T-cell (primary cell): Measurements from ENCODE around the gene AK8. TPM values are rescaled to one million over a fixed set of nuclear protein-coding genes. Genes with fewer than 3 reads are reported as not detected.

Experiments used
- ATAC-seq, 4 experiments: fragments of 200-7000 bp in 3 of 4; fragments of 150-1000 bp in 1 of 4; cut with Tn5 transposase; replicated peaks in 1 of 4; 1 replicate in 3 of 4; 2 replicates in 1 of 4; pipeline ENCODE4 v1.10.0; 2021; ENCODE audit warnings: moderate library complexity in 3 of 4, mild to moderate bottlenecking in 2 of 4, moderate number of reproducible peaks in 1 of 4
- CTCF ChIA-PET, 2 donors: fragments of 300-600 bp; sonication (Branson Sonifier 250); formaldehyde crosslinking; loops; one replicate each; lab custom pipeline; 2022; ENCODE audit warnings: antibody characterized with exemption in 2 of 2; lab: Charles Lee
- POLR2A ChIA-PET, 2 donors: fragments of 300-600 bp; sonication (Branson Sonifier 250); formaldehyde crosslinking; loops; one replicate each; lab custom pipeline; 2022; ENCODE audit warnings: antibody characterized with exemption in 2 of 2; lab: Charles Lee
- DNase-seq, 35 experiments: peaks; one replicate each; pipeline versions ENCODE4 v3.0.0 to v3.0.0-alpha.2; 2013 to 2023
- H3K27ac ChIP-seq: one replicate; pipeline ENCODE4 v1.5.1; 2013; ENCODE audit warnings: low read length
- H3K27me3 ChIP-seq, 2 experiments: replicated peaks in 1 of 2; 1 replicate in 1 of 2; 2 replicates in 1 of 2; pipeline versions ENCODE4 v1.6.1 to v1.7.0; 2013; ENCODE audit warnings: low read length in 1 of 2, mixed read lengths in 1 of 2; ENCODE audit not compliant: control insufficient read depth in 2 of 2, insufficient read depth in 2 of 2; ENCODE audit errors: extremely low read depth in 1 of 2
- H3K36me3 ChIP-seq, 2 donors: 1 replicate in 1 of 2; 2 replicates in 1 of 2; pipeline versions ENCODE4 v1.6.1 to v1.7.0; 2013; ENCODE audit warnings: low read length in 1 of 2; ENCODE audit not compliant: control insufficient read depth in 2 of 2, insufficient read depth in 1 of 2; ENCODE audit errors: extremely low read depth in 1 of 2
- H3K4me1 ChIP-seq, 2 experiments: 1 replicate in 1 of 2; 2 replicates in 1 of 2; pipeline versions ENCODE4 v1.6.1 to v1.7.0; 2013; ENCODE audit warnings: low read length in 2 of 2, mixed read lengths in 1 of 2; ENCODE audit not compliant: insufficient read depth in 2 of 2, control insufficient read depth in 1 of 2; ENCODE audit errors: extremely low read depth in 1 of 2
- H3K4me3 ChIP-seq, 2 donors: 1 replicate in 1 of 2; 2 replicates in 1 of 2; pipeline versions ENCODE4 v1.5.1 to v1.7.0; 2013; ENCODE audit warnings: mild to moderate bottlenecking in 2 of 2, low read length in 1 of 2, moderate library complexity in 1 of 2; ENCODE audit not compliant: control insufficient read depth in 1 of 2; ENCODE audit errors: extremely low read depth in 1 of 2
- H3K9me3 ChIP-seq: 2 replicates; pipeline ENCODE4 v1.7.0; 2013
- H3K27ac Mint-ChIP-seq, 2 donors: one replicate each; pipeline ENCODE4 v1.8.0; 2020 to 2021; ENCODE audit warnings: mild to moderate bottlenecking in 2 of 2, mixed read lengths in 2 of 2
- H3K27me3 Mint-ChIP-seq, 2 donors: one replicate each; pipeline ENCODE4 v1.8.0; 2021 to 2022; ENCODE audit warnings: mixed read lengths in 2 of 2
- H3K36me3 Mint-ChIP-seq: one replicate; pipeline ENCODE4 v1.8.0; 2021; ENCODE audit warnings: mixed read lengths
- H3K4me1 Mint-ChIP-seq, 3 donors: one replicate each; pipeline ENCODE4 v1.8.0; 2020 to 2022; ENCODE audit warnings: mixed read lengths in 3 of 3, mild to moderate bottlenecking in 1 of 3
- H3K4me3 Mint-ChIP-seq, 3 donors: one replicate each; pipeline ENCODE4 v1.8.0; 2020 to 2022; ENCODE audit warnings: mild to moderate bottlenecking in 3 of 3, mixed read lengths in 3 of 3, moderate library complexity in 3 of 3
- H3K9me3 Mint-ChIP-seq, 3 donors: one replicate each; pipeline ENCODE4 v1.8.0; 2020 to 2022; ENCODE audit warnings: mixed read lengths in 3 of 3
- WGBS: methylation state at CpG from one replicate; pipeline ENCODE4 v1.1.5; 2013; ENCODE audit warnings: missing lambda C conversion rate; ENCODE audit not compliant: insufficient coverage; 5-methylcytosine and 5-hydroxymethylcytosine counted together
- total RNA-seq, 35 experiments: library from RNA in 6 of 35; stranded (reverse) in 6 of 35; fragments of 120-200 nt in 1 of 35; gene quantifications; one replicate each; pipeline versions ENCODE4 v1.2.1 to v1.2.4 and lab custom pipeline; 2013 to 2026

Gene AK8
- total RNA-seq, 5 donors from 2014 or later (not counting 1 experiment from before 2014, with no cell fraction given), result not detected

GRCh38 chr9:132788378-132788777 is 89.7 kb downstream of the AK8 start:
- peaks cover 0 to 14% of the 10 kb centered on the region in 2 experiments for H3K27me3 ChIP-seq
- WGBS, result no CpG with 5 or more reads among the region's 1 CpG
- H3K36me3 ChIP-seq, result no peaks in the 10 kb centered on the region
- Mint-ChIP-seq H3K36me3 (no peaks in the 10 kb centered on the region), H3K4me1 (no peaks in the 10 kb centered on the region), H3K9me3 (peaks cover 0 to 13% (median 4%) of the 10 kb centered on the region in 3 donors), H3K27me3 (peaks cover 9 to 25% of the 10 kb centered on the region in 2 donors), H3K4me3 (no peak overlapping the region), H3K27ac (no peak overlapping the region)
- ATAC-seq (no peak), DNase-seq (no peak)
- H3K27ac ChIP-seq, result no peak overlapping the region
- H3K4me3 ChIP-seq, result no peak overlapping the region
- CTCF ChIA-PET, result no interaction called here
- H3K9me3 ChIP-seq, result no peaks in the 10 kb centered on the region
- H3K4me1 ChIP-seq, result no peaks in the 10 kb centered on the region
- POLR2A ChIA-PET, result no interaction called here

GRCh38 chr9:132787748-132788159 is 90.3 kb downstream of the AK8 start:
- Mint-ChIP-seq H3K4me3 (no peak overlapping the region), H3K27me3 (peaks cover 9 to 28% of the 10 kb centered on the region in 2 donors), H3K27ac (no peak overlapping the region), H3K36me3 (no peaks in the 10 kb centered on the region), H3K9me3 (peaks cover 0 to 13% (median 4%) of the 10 kb centered on the region in 3 donors), H3K4me1 (no peaks in the 10 kb centered on the region)
- Histone ChIP-seq H3K27me3 (peaks cover 0 to 12% of the 10 kb centered on the region in 2 experiments), H3K4me3 (no peak overlapping the region), H3K4me1 (no peaks in the 10 kb centered on the region), H3K27ac (no peak overlapping the region), H3K9me3 (no peaks in the 10 kb centered on the region), H3K36me3 (no peaks in the 10 kb centered on the region)
- CTCF ChIA-PET, result no interaction called here
- no CpG with 5 or more reads among the region's 1 CpG for WGBS
- DNase-seq (no peak), ATAC-seq (no peak)
- POLR2A ChIA-PET, result no interaction called here

DNA sequence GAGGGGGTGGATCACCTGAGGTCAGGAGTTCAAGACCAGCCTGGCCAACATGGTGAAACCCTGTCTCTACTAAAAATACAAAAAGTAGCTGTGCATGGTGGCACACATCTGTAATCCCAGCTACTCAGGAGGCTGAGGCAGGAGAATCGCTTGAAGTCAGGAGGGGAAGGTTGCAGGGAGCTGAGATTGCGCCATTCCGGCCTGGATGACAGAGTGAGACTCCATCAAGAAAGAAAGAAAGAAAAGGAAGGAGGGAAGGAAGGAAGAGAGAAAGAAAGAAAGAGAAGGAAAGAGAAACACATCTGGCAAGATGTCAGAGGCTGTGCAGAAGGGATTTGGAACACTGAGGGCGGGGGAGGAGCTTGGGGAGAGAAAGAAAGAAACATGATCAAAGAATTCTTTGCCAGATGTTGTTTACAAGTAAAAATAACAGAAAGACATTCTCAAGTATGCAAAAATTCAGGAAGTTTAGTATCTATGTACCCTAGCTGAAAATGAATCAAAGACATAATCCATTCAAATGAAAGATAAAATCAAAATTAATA is 93.7 kb downstream of the AK8 start:
- Histone ChIP-seq H3K27ac (no peak overlapping the region), H3K36me3 (no peaks in the 10 kb centered on the region), H3K4me1 (no peaks in the 10 kb centered on the region), H3K4me3 (no peak overlapping the region), H3K9me3 (no peaks in the 10 kb centered on the region), H3K27me3 (peaks cover 0 to 20% of the 10 kb centered on the region in 2 experiments)
- 95% methylated on average over 4 of the region's 4 CpGs for WGBS
- Mint-ChIP-seq H3K4me3 (no peak overlapping the region), H3K27me3 (peaks cover 31 to 59% of the 10 kb centered on the region in 2 donors), H3K9me3 (peaks cover 0 to 13% (median 4%) of the 10 kb centered on the region in 3 donors), H3K4me1 (peaks cover 2 to 11% (median 8%) of the 10 kb centered on the region in 3 donors), H3K36me3 (no peaks in the 10 kb centered on the region), H3K27ac (no peak overlapping the region)
- ATAC-seq (no peak), DNase-seq (no peak)
- POLR2A ChIA-PET, result no interaction called here
- CTCF ChIA-PET, result no interaction called here

GRCh38 chr9:132783006-132783405 is 95.1 kb downstream of the AK8 start:
- Mint-ChIP-seq H3K4me3 (no peak overlapping the region), H3K27me3 (peaks cover 33 to 65% of the 10 kb centered on the region in 2 donors), H3K9me3 (peaks cover 0 to 6% (median 0%) of the 10 kb centered on the region in 3 donors), H3K27ac (no peak overlapping the region), H3K36me3 (no peaks in the 10 kb centered on the region), H3K4me1 (peaks cover 2 to 11% (median 8%) of the 10 kb centered on the region in 3 donors)
- H3K9me3 ChIP-seq, result no peaks in the 10 kb centered on the region
- ATAC-seq, result no peak
- H3K4me1 ChIP-seq, result no peaks in the 10 kb centered on the region
- peaks cover 0 to 20% of the 10 kb centered on the region in 2 experiments for H3K27me3 ChIP-seq
- no peaks in the 10 kb centered on the region for H3K36me3 ChIP-seq
- ChIA-PET CTCF (interaction anchor here in 1 of 2 donors (0.6 kb wide), 1 partner anchor 371 kb away, joined by 3 read pairs; no protein-coding TSS in a partner anchor), POLR2A (no interaction called here)
- H3K27ac ChIP-seq, result no peak overlapping the region
- no peak overlapping the region for H3K4me3 ChIP-seq
- WGBS, result 57% methylated on average over 3 of the region's 4 CpGs
- no peak for DNase-seq

- CTCF ChIA-PET, result interaction anchor here in 1 of 2 donors (0.6 kb wide), 1 partner anchor 370 kb away, joined by 3 read pairs; no protein-coding TSS in a partner anchor
- Mint-ChIP-seq H3K27ac (no peak overlapping the region), H3K27me3 (peaks cover 33 to 67% of the 10 kb centered on the region in 2 donors), H3K4me1 (peaks cover 2 to 11% (median 8%) of the 10 kb centered on the region in 3 donors), H3K4me3 (no peak overlapping the region), H3K36me3 (no peaks in the 10 kb centered on the region), H3K9me3 (no peaks in the 10 kb centered on the region)
- POLR2A ChIA-PET, result interaction anchor here in 1 of 2 donors (0.6 kb wide), 1 partner anchor 17 kb away, joined by 3 read pairs; no protein-coding TSS in a partner anchor
- no peaks in the 10 kb centered on the region for H3K9me3 ChIP-seq
- no peak for ATAC-seq
- H3K4me3 ChIP-seq, result no peak overlapping the region
- no peak for DNase-seq
- 79% methylated on average over 7 of the region's 9 CpGs for WGBS
- no peaks in the 10 kb centered on the region for H3K4me1 ChIP-seq
- H3K27ac ChIP-seq, result no peak overlapping the region
- peaks cover 0 to 22% of the 10 kb centered on the region in 2 experiments for H3K27me3 ChIP-seq
- no peaks in the 10 kb centered on the region for H3K36me3 ChIP-seq
These were observed 96.0 kb downstream of the AK8 start for GRCh38 chr9:132782037-132782436.

DNA sequence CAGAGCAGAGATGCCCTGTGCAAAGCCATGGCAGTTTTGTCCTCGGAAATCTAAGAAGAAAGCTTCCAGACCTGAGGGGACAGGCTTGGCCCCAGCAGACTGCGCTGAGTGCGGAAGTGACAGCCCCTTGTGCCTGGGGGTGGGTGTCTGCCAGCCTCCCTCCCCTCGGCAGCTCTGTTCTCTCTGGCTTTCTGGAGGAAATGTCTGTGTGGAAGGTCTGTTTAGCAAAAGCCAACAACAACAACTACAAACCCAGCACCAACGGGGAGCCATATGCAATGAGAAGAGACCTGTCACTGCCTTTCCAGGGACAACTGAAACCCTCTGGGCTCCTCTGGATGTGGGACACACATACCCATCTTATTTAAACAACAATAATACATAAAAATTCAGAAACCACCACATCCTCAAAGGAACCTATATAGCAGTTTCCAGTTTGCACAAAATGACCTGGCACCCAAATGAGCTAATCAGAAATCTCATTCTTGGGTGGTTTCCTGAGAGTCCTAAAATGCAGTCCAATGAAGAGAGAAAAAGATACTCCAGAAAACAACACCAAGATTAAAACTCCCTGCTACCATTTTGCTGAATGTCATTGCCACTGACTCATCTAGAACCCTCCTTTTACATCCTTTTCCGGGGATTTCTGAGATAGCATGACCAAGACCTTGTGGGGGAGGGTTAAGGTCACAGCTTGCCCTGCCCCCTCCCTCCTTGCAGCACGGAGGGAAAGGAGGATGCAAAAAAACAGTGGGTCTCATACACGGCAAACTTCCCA is 97.7 kb downstream of the AK8 start:
- Mint-ChIP-seq H3K36me3 (no peaks in the 10 kb centered on the region), H3K9me3 (no peaks in the 10 kb centered on the region), H3K4me3 (peak overlapping the region in 1 of 3 donors; percentile 20), H3K27ac (no peak overlapping the region), H3K4me1 (peaks cover 2 to 11% (median 8%) of the 10 kb centered on the region in 3 donors), H3K27me3 (peaks cover 32 to 58% of the 10 kb centered on the region in 2 donors)
- WGBS, result 18% methylated on average over 2 of the region's 8 CpGs
- POLR2A ChIA-PET, result no interaction called here
- Histone ChIP-seq H3K4me1 (no peaks in the 10 kb centered on the region), H3K27ac (no peak overlapping the region), H3K36me3 (no peaks in the 10 kb centered on the region), H3K4me3 (no peak overlapping the region), H3K9me3 (no peaks in the 10 kb centered on the region), H3K27me3 (peaks cover 0 to 29% of the 10 kb centered on the region in 2 experiments)
- CTCF ChIA-PET, result interaction anchor here in 1 of 2 donors (1.3 kb wide), 1 partner anchor 11 kb away, joined by 7 read pairs; no protein-coding TSS in a partner anchor
- DNase-seq (no peak), ATAC-seq (no peak)
